ENCODE data around the gene ABCE1.
"Not testable (repeated sequence)": the region's sequence is repeated elsewhere in the genome, so short reads cannot be mapped to it uniquely, and the experiment has no call there.

ABCE1 gene

DNA sequence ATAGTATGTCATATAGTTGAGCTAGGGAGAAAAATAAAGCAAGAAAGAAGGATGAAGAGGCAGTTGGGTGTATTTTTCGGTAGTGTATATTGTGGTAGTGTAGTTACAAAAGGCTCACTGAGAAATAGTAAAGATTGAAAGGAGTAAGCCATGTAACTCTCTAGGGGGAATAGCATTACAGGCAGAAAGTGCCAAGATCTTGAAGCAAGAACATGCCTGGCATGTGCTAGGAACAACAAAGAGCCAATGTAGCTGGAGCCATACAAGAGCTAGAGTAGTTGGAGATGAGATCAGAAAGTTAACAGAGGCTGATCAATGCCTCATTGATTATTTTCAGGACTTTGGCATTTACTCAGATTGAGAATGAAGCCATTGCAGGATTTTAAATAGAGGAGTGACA lies 3.0 kb downstream of the ABCE1 start:
- no peak for DNase-seq (ENCODE audit: low read depth in 2 of 3, low spot score in 2 of 3)

- no peak for DNase-seq (ENCODE audit: low read depth in 2 of 3, low spot score in 2 of 3)
Observed at GRCh38 chr4:145102619-145103018, 4.5 kb downstream of the ABCE1 start.

GRCh38 chr4:145103496-145103895 lies 5.4 kb downstream of the ABCE1 start:
- no peak for DNase-seq (ENCODE audit: low read depth in 2 of 3, low spot score in 2 of 3)

GRCh38 chr4:145107126-145107525 lies 9.0 kb downstream of the ABCE1 start:
- DNase-seq (ENCODE audit: low read depth in 2 of 3, low spot score in 2 of 3) = no peak

DNA sequence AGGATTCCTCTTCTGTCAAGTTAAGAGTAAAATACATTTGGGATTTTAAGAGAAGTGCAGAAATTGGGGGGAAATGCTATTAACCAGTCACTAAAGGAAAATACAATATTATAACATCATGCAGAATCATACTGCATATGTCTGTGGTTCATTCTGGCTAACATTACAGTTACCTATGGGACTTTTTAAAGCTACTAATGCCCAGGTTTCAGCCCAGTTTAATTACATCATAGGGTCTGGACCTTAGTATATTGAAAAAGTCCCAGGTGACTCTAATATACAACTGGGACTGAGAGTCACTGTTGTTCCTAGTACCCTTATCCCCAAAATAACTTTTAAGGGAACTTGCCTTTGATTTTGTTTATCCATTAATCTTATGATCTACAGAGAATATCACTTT lies 10.0 kb downstream of the ABCE1 start:
- DNase-seq (ENCODE audit: low read depth in 2 of 3, low spot score in 2 of 3) = no peak

DNA sequence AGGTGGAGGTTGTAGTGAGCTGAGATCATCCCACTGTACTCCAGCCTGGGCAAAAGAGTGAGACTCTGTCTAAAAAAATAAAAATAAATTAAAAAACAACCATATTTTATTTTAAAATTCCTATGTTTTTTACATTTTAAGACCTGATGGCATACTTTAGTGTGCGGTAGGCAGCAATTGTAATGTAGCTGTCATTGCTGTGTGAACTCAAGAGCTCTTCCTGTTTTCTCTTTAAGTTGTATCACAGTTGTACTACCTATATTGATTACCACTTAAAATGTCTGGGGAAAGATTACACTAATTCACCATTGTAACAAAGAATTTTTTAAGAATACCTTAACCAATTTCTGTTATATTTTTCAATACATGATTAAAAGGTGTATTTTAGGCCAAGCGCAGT lies 27.3 kb downstream of the ABCE1 start:
- DNase-seq (ENCODE audit: low read depth in 2 of 3, low spot score in 2 of 3) = no peak

- no peak for DNase-seq (ENCODE audit: low read depth in 2 of 3, low spot score in 2 of 3)
Observed at GRCh38 chr4:145130130-145130529, 32.0 kb downstream of the ABCE1 start.

GRCh38 chr4:145130788-145131399 lies 32.8 kb downstream of the ABCE1 start:
- no peak for DNase-seq (ENCODE audit: low read depth in 2 of 3, low spot score in 2 of 3)

DNA sequence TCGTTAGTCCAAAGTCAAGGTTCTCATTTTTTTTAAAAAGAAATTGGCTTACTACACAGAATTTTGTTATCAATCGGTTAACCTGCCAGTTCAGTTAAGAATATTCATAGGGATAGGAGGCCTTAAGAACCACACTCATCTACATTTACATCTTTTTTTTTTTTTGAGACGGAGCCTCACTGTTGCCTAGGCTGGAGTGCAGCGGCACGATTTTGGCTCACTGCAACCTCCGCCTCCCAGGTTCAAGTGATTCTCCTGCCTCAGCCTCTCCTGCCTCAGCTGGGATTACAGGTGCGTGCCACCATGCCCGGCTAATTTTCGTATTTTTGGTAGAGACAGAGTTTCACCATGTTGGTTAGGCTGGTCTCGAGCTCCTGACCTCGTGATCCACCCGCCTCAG lies 33.7 kb downstream of the ABCE1 start:
- DNase-seq (ENCODE audit: low read depth in 2 of 3, low spot score in 2 of 3) = no peak

GRCh38 chr4:145132511-145133098 lies 34.5 kb downstream of the ABCE1 start:
- DNase-seq (ENCODE audit: low read depth in 2 of 3, low spot score in 2 of 3) = no peak

GRCh38 chr4:145136219-145136618 lies 38.1 kb downstream of the ABCE1 start:
- not testable (repeated sequence) for DNase-seq (ENCODE audit: low read depth in 2 of 3, low spot score in 2 of 3)

DNA sequence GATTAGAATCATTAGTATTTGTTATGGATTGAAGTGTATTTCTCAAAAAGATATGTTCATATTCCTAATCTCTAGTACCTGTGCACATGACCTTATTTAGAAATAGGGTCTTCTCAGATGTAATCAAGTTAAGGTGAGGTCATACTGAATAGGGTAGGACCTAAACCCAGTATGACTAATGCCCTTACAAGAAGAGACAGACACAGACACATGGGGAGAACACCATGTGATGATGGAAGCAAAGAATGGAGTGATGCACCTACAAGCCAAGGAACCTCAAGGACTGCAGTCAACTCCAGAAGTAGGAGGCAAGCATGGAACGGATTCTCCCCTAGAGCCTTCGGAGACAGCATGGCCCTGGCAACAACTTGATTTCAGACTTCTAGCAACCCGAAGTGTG lies 50.9 kb downstream of the ABCE1 start:
- no peak for DNase-seq (ENCODE audit: low read depth in 2 of 3, low spot score in 2 of 3)

- DNase-seq (ENCODE audit: low read depth in 2 of 3, low spot score in 2 of 3) = no peak
Observed at GRCh38 chr4:145153181-145153903, 55.2 kb downstream of the ABCE1 start.

GRCh38 chr4:145153904-145154298 lies 55.8 kb downstream of the ABCE1 start:
- no peak for DNase-seq (ENCODE audit: low read depth in 2 of 3, low spot score in 2 of 3)

- no peak for DNase-seq (ENCODE audit: low read depth in 2 of 3, low spot score in 2 of 3)
Observed at GRCh38 chr4:145154573-145154972, 56.5 kb downstream of the ABCE1 start.

- no peak for DNase-seq (ENCODE audit: low read depth in 2 of 3, low spot score in 2 of 3)
Observed at GRCh38 chr4:145155268-145155870, 57.3 kb downstream of the ABCE1 start.

DNA sequence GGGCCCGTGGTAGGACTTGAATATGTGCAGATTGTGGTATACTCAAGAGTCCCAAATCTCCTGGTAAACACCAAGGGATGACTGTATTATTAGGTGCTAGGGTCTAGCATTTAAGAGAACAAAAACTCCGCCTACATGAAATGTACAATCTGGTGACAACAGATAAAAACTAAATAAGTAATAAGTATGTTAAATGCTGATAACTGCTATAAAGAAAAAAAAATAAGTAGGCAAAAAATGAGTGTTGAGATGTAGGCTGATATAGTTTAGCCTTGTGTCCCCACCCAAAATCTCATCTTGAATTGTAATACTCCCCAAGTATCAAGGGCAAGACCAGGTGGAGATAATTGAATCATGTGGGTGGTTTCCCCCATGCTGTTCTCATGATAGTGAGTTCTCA lies 58.9 kb downstream of the ABCE1 start:
- no peak for DNase-seq (ENCODE audit: low read depth in 2 of 3, low spot score in 2 of 3)

DNA sequence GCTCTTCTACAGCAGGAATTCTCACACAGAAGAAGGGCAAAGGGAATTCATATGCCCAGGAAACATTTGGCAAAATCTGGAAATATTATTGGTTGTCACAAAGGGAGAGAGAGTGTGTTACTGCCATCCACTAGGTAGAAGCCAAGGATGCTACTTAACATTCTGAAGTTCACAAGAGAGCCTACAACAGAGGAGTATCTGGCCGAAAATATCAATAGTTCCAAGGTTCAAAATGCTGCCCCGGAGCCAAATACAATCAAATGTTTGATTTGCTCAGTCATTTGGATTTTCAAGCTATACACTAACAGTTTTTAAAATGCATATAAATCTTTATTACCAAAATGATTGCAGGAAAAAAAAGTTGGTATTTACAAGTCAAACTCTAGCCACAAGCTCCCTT lies 63.4 kb downstream of the ABCE1 start:
- no peak for DNase-seq (ENCODE audit: low read depth in 2 of 3, low spot score in 2 of 3)

- DNase-seq (ENCODE audit: low read depth in 2 of 3, low spot score in 2 of 3) = no peak
Observed at GRCh38 chr4:145167887-145168286, 69.8 kb downstream of the ABCE1 start.

GRCh38 chr4:145168581-145169187 lies 70.6 kb downstream of the ABCE1 start:
- no peak for DNase-seq (ENCODE audit: low read depth in 2 of 3, low spot score in 2 of 3)

- DNase-seq (ENCODE audit: low read depth in 2 of 3, low spot score in 2 of 3) = no peak
Observed at GRCh38 chr4:145170223-145170622, 72.1 kb downstream of the ABCE1 start.

GRCh38 chr4:145171911-145172310 lies 73.8 kb downstream of the ABCE1 start:
- no peak for DNase-seq (ENCODE audit: low read depth in 2 of 3, low spot score in 2 of 3)
